ENCODE measurements around the gene FRMPD4.

FRMPD4 gene

DNA sequence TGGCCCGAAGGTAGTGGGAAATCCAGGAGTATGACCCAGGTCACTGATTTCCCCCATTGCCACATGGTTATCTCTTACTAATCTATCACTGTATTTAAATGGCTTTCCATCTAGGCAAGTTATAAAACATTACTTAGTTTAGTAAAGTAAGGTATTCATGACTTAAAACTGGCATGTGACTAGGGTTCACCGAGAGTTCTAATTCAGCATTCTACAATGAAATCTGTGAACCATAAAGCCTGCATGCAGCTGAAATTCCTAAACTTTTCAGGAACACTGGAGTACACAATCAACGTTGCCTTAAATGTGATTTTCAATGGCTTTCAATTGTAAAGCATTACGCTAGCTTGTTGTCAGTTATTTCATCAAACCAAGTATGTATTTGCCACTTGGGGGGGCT is 630.2 kb downstream of the FRMPD4 start:
- DNase-seq (ENCODE audit: low read depth) = no peak

GRCh38 chrX:12770440-12770839 is 632.2 kb downstream of the FRMPD4 start:
- no peak for DNase-seq (ENCODE audit: low read depth)

- no peak for DNase-seq (ENCODE audit: low read depth)
These were observed 633.3 kb downstream of the FRMPD4 start for GRCh38 chrX:12771445-12772069.
